ENCODE results near the gene ZNF592. TPM values are rescaled to one million over a fixed set of nuclear protein-coding genes. Genes with fewer than 3 reads are reported as not detected.
"Not testable (repeated sequence)": the region's sequence is repeated elsewhere in the genome, so short reads cannot be mapped to it uniquely, and the experiment has no call there.

The ZNF592 gene
- total RNA-seq, 1 donor from 2014 or later: 19.0 TPM

DNA sequence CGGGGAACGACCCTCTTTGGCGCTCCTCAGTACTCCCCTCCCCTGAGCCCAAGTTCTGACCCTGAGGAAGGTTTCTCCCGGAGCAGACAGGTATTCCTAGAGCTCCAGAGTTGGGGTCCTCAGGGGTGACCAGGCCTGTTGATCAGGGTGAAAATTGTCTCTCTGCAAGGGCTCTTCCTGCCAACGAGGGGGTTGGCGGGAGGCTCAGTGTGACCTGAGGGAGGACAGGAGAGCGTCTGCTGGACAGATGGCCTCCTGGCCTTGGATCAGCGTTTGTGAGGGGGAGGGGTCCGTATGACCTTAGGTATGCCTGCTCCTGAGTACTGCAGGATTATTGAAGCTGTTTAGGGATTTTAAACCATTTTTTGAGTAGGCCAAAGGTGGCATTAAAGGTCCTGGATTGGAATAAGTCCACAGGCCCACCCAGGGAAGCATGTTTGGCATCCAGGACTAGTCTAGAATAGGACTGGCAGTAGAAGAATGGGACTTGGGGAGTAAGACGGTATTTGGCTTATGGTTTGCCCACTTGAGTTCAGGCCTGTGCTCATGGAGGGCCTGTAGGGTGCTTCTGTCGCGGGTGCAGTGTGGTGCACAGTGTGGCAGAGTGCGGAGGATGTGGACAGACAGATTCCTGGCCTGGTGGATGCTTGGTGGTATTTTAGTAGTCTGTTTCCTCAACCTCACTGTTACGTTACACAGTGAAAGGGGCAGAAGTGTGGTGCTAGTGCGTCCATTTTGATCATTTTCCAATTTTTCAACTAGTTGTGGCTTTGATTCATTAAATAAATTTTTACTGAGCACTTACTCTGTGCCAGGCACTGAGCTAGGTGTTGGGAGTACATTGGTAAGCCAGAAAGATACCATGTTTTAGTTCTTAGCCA lies 959 bp downstream of the ZNF592 start:
- H3K4me1 ChIP-seq: peaks cover 88% of the 10 kb centered on the region
- H3K9me3 ChIP-seq (replicated peaks): no peaks in the 10 kb centered on the region
- H3K27me3 ChIP-seq (ENCODE audit: low read depth): no peaks in the 10 kb centered on the region
- peak overlapping the region; percentile 95 for H3K4me3 ChIP-seq
- TF ChIP-seq, protein P1, sequence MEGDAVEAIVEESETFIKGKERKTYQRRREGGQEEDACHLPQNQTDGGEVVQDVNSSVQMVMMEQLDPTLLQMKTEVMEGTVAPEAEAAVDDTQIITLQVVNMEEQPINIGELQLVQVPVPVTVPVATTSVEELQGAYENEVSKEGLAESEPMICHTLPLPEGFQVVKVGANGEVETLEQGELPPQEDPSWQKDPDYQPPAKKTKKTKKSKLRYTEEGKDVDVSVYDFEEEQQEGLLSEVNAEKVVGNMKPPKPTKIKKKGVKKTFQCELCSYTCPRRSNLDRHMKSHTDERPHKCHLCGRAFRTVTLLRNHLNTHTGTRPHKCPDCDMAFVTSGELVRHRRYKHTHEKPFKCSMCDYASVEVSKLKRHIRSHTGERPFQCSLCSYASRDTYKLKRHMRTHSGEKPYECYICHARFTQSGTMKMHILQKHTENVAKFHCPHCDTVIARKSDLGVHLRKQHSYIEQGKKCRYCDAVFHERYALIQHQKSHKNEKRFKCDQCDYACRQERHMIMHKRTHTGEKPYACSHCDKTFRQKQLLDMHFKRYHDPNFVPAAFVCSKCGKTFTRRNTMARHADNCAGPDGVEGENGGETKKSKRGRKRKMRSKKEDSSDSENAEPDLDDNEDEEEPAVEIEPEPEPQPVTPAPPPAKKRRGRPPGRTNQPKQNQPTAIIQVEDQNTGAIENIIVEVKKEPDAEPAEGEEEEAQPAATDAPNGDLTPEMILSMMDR (IDR thresholded peaks at IDR 0.05; ENCODE audit: borderline replicate concordance): no peak
- no peaks in the 10 kb centered on the region for H3K36me3 ChIP-seq
- intact Hi-C loops (cut with micrococcal nuclease): no loop called here
- DNase-seq: peak; percentile 26
- peak overlapping the region; percentile 100 for H3K27ac ChIP-seq (replicated peaks)

DNA sequence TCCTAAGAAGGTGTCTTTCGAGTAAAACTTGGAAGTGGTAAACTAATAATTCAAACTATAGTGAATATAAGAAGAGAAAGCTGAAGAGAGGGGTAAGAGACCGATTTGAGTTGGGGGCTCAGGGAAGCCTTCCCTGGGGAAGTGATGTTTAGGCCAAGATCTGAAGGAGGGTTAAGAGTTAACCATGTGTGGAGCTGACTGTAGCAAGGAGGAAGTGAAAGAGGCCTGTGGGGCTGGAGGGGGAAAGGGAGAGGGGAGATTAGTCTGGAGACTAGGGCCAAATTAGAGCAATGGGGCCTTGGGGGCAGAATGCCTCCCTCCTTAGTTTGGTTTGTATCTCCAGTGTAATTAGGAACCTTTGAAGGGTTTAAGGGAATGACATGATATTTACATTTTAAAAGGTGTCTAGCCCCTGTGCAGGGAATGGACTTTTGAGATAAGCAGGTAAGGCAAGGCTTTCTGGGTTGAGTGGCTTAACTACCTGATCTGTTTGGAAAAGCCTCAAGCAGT lies 2.2 kb downstream of the ZNF592 start:
- Histone ChIP-seq H3K4me3 (peak overlapping the region; percentile 95), H3K27me3 (ENCODE audit: low read depth) (no peaks in the 10 kb centered on the region), H3K4me1 (peaks cover 91% of the 10 kb centered on the region), H3K27ac (replicated peaks) (peak overlapping the region; percentile 100), H3K36me3 (no peaks in the 10 kb centered on the region), H3K9me3 (replicated peaks) (no peaks in the 10 kb centered on the region)
- TF ChIP-seq, protein P1 (IDR thresholded peaks at IDR 0.05; ENCODE audit: borderline replicate concordance): no peak
- no peak for DNase-seq
- intact Hi-C loops (cut with micrococcal nuclease): no loop called here

DNA sequence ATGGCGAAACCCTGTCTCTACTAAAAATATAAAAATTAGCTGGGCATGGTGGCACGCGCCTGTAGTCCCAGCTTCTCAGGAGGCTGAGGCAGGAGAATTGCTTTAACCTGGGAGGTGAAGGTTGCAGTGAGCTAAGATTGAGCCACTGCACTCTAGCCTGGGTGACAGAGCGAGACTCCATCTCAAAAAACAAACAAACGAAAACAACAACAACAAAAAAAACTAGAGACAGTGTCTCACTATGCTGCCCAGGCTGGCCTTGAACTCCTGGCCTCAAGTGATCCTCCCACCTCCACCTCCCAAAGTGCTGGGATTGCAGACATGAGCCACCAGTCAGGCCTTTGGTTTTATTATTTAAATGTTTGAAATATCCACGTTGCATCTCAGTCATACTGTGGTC lies 3.3 kb downstream of the ZNF592 start:
- peaks cover 90% of the 10 kb centered on the region for H3K4me1 ChIP-seq
- H3K4me3 ChIP-seq; H3K9me3 ChIP-seq (replicated peaks); intact Hi-C loops (cut with micrococcal nuclease); H3K27me3 ChIP-seq (ENCODE audit: low read depth); H3K27ac ChIP-seq (replicated peaks); H3K36me3 ChIP-seq; DNase-seq: not testable (repeated sequence)

DNA sequence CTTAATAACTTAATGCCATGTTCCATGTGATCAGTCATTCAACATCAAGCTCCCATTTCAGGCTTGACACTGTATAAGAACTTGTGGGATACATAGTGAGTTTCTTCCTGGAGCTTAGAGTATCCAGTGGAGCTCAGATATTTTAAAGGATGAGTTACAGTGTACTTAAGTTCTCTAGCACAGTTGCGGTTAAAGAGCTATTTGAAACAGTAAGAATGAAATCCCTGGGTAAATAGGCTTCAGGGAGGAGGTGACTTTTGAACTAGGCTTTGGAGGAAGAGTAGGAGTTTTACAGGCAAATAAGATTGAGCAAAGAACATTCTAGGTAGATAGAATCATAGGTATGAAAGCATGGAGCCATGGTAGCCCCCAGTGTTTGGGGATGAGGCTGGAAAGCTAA lies 3.8 kb downstream of the ZNF592 start:
- Histone ChIP-seq H3K27ac (replicated peaks) (peak overlapping the region; percentile 43), H3K36me3 (no peaks in the 10 kb centered on the region), H3K4me3 (no peak overlapping the region), H3K9me3 (replicated peaks) (no peaks in the 10 kb centered on the region), H3K27me3 (ENCODE audit: low read depth) (no peaks in the 10 kb centered on the region), H3K4me1 (peaks cover 85% of the 10 kb centered on the region)
- no peak for DNase-seq
- TF ChIP-seq, protein P1 (IDR thresholded peaks at IDR 0.05; ENCODE audit: borderline replicate concordance): no peak
- intact Hi-C loops (cut with micrococcal nuclease): no loop called here

DNA sequence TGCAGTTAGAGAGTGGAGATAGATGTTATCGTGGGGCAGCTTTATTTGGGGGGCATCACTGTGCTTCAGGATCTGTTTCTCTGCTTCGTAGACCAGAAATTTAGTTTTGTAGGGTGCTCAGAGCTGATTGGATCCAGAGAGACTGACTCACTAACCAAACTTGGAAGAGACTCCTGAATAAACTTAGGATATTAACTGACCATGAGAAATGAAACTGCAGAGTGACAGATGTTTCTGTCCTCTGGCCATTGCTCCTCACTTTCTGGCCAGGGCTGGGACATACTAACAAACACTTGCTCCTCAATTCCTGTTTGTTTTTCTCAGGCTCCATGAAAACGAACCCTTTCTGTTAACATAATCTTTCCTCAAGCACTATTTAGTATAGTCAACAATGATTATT lies 4.3 kb downstream of the ZNF592 start:
- Histone ChIP-seq H3K36me3 (no peaks in the 10 kb centered on the region), H3K4me1 (peaks cover 82% of the 10 kb centered on the region), H3K27me3 (ENCODE audit: low read depth) (no peaks in the 10 kb centered on the region), H3K4me3 (no peak overlapping the region), H3K9me3 (replicated peaks) (no peaks in the 10 kb centered on the region), H3K27ac (replicated peaks) (peak overlapping the region; percentile 43)
- intact Hi-C loops (cut with micrococcal nuclease): no loop called here
- TF ChIP-seq, protein P1 (IDR thresholded peaks at IDR 0.05; ENCODE audit: borderline replicate concordance): no peak
- DNase-seq: no peak

DNA sequence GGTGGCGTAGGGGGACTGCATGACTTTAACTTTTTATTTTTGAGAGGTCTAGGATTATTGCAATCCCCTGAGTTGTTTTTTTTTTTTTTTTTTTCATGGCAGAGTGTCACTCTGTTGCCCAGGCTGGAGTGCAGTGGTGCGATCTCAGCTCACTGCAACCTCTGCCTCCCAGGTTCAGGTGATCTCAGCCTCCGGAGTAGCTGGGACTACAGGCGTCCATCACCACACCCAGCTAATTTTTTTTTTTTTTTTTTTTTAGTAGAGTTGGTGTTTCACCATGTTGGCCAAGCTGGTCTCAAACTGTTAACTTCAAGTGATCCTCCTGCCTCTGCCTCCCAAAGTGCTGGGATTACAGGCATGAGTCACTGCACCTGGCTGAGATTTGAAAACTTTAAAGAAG lies 6.5 kb downstream of the ZNF592 start:
- H3K27me3 ChIP-seq (ENCODE audit: low read depth); intact Hi-C loops (cut with micrococcal nuclease); DNase-seq; H3K4me3 ChIP-seq; H3K9me3 ChIP-seq (replicated peaks); H3K36me3 ChIP-seq; H3K27ac ChIP-seq (replicated peaks): not testable (repeated sequence)
- peaks cover 88% of the 10 kb centered on the region for H3K4me1 ChIP-seq

Data from left ventricle myocardium inferior (tissue), 1 donor.